Bronchial epithelial cell (primary cell): Measurements from ENCODE around the gene FTCDNL1. TPM values are rescaled to one million over a fixed set of nuclear protein-coding genes. Genes with fewer than 3 reads are reported as not detected.

ENCODE experiments used
- DNase-seq: peaks from one replicate; pipeline ENCODE4 v3.0.0-alpha.2; 2010; ENCODE audit warnings: low read depth
- FAIRE-seq: peaks from 2 replicates; lab custom pipeline; 2011; peaks lifted over from hg19 to GRCh38; lab: Jason Lieb, UNC
- H3K27me3 ChIP-seq: 2 replicates; pipeline ENCODE4 v1.5.1; 2011; ENCODE audit warnings: low read length; ENCODE audit not compliant: control insufficient read depth, insufficient read depth
- H3K36me3 ChIP-seq: 2 replicates; pipeline ENCODE4 v1.5.1; 2011; ENCODE audit warnings: low read length; ENCODE audit not compliant: control insufficient read depth, insufficient read depth
- H3K4me3 ChIP-seq: 2 replicates; pipeline ENCODE4 v1.5.1; 2011; ENCODE audit warnings: mild to moderate bottlenecking, low read depth, low read length, control low read depth
- CTCF ChIP-seq: IDR thresholded peaks from 2 replicates; pipeline ENCODE4 v1.5.1; 2011; ENCODE audit warnings: mild to moderate bottlenecking, moderate library complexity, low read length, control low read depth, inconsistent platforms; ENCODE audit not compliant: insufficient read depth, severe bottlenecking
- total RNA-seq: library from RNA; depleted of rRNA; stranded (reverse); fragments of >200 nt; gene quantifications from 2 replicates; pipeline ENCODE4 v1.2.1, GENCODE V29; 2014

The FTCDNL1 gene
- total RNA-seq, 1 donor from 2014 or later, result 0.53 TPM

- TF ChIP-seq CTCF, result no peak
- no peak for FAIRE-seq
- DNase-seq, result no peak
Observed at GRCh38 chr2:199810422-199811171, 40.4 kb downstream of the FTCDNL1 start.

GRCh38 chr2:199807966-199808365, 43.0 kb downstream of the FTCDNL1 start:
- no peak for TF ChIP-seq CTCF
- no peak for FAIRE-seq
- no peak for DNase-seq
- Histone ChIP-seq H3K4me3 (no peak overlapping the region), H3K36me3 (no peaks in the 10 kb centered on the region), H3K27me3 (no peaks in the 10 kb centered on the region)

More at GRCh38 chr2:199810422-199811171, 40.4 kb downstream of the FTCDNL1 start:
- Histone ChIP-seq H3K27me3 (no peaks in the 10 kb centered on the region), H3K36me3 (no peaks in the 10 kb centered on the region), H3K4me3 (no peak overlapping the region)

GRCh38 chr2:199806179-199806578, 44.8 kb downstream of the FTCDNL1 start:
- FAIRE-seq, result no peak
- H3K36me3 ChIP-seq, result no peaks in the 10 kb centered on the region
- no peak for DNase-seq
- no peak for TF ChIP-seq CTCF
- no peaks in the 10 kb centered on the region for H3K27me3 ChIP-seq
- no peak overlapping the region for H3K4me3 ChIP-seq

- no peak for FAIRE-seq
- peak; percentile 22 for DNase-seq
Observed at GRCh38 chr2:199804831-199805230, 46.2 kb downstream of the FTCDNL1 start.

GRCh38 chr2:199798831-199799580, 52.0 kb downstream of the FTCDNL1 start:
- no peak for FAIRE-seq
- H3K36me3 ChIP-seq, result no peaks in the 10 kb centered on the region
- no peak overlapping the region for H3K4me3 ChIP-seq
- no peak for DNase-seq
- peaks cover 1% of the 10 kb centered on the region for H3K27me3 ChIP-seq
- no peak for TF ChIP-seq CTCF

More at GRCh38 chr2:199804831-199805230, 46.2 kb downstream of the FTCDNL1 start:
- Histone ChIP-seq H3K36me3 (no peaks in the 10 kb centered on the region), H3K4me3 (no peak overlapping the region), H3K27me3 (no peaks in the 10 kb centered on the region)
- no peak for TF ChIP-seq CTCF
